Esophagus (tissue), 2 donors: ENCODE data around the gene DDX21. TPM values are rescaled to one million over a fixed set of nuclear protein-coding genes. Genes with fewer than 3 reads are reported as not detected.
A peak's percentile ranks its signal among the peaks of the same experiment; 100 is the strongest.

Source experiments
- H3K27ac ChIP-seq, 2 donors: one replicate each; pipeline ENCODE4 v1.5.1; 2013; ENCODE audit warnings: low read depth in 2 of 2, mild to moderate bottlenecking in 2 of 2, inconsistent platforms in 1 of 2, low read length in 1 of 2, moderate library complexity in 1 of 2
- H3K27me3 ChIP-seq, 2 donors: one replicate each; pipeline ENCODE4 v1.6.1; 2013; ENCODE audit warnings: low read length in 2 of 2, control low read depth in 1 of 2, mild to moderate bottlenecking in 1 of 2; ENCODE audit not compliant: insufficient read depth in 2 of 2, control insufficient read depth in 1 of 2
- H3K36me3 ChIP-seq, 2 donors: one replicate each; pipeline ENCODE4 v1.6.1; 2013; ENCODE audit warnings: low read length in 1 of 2; ENCODE audit not compliant: control insufficient read depth in 2 of 2, insufficient read depth in 2 of 2
- H3K4me1 ChIP-seq, 2 donors: one replicate each; pipeline ENCODE4 v1.6.1; 2013; ENCODE audit warnings: low read length in 1 of 2; ENCODE audit not compliant: control insufficient read depth in 2 of 2, insufficient read depth in 2 of 2
- H3K4me3 ChIP-seq, 2 donors: one replicate each; pipeline ENCODE4 v1.5.1; 2013; ENCODE audit warnings: low read length in 2 of 2, mild to moderate bottlenecking in 2 of 2, low read depth in 1 of 2, moderate library complexity in 1 of 2
- H3K9me3 ChIP-seq, 2 donors: one replicate each; pipeline ENCODE4 v1.6.1; 2013; ENCODE audit warnings: mild to moderate bottlenecking in 2 of 2, low read depth in 1 of 2, low read length in 1 of 2, moderate library complexity in 1 of 2; ENCODE audit not compliant: control insufficient read depth in 2 of 2, insufficient read depth in 1 of 2
- WGBS, 2 donors: extraction: QIAGEN DNeasy Blood & Tissue Kit; methylation state at CpG; one replicate each; pipeline ENCODE4 v1.1.7; 2013; 5-methylcytosine and 5-hydroxymethylcytosine counted together
- polyA plus RNA-seq, 2 donors: library from polyadenylated mRNA; stranded (reverse); fragments of 200-250 nt; gene quantifications; one replicate each; pipeline ENCODE4 v1.2.3, GENCODE V29; 2013
- donor health status: healthy with polysubstance abuse.
- donor health status: Bipolar disorder and iron deficiency.

DDX21 gene
- polyA plus RNA-seq, 2 donors, result 12.3 to 36.3 TPM

DNA sequence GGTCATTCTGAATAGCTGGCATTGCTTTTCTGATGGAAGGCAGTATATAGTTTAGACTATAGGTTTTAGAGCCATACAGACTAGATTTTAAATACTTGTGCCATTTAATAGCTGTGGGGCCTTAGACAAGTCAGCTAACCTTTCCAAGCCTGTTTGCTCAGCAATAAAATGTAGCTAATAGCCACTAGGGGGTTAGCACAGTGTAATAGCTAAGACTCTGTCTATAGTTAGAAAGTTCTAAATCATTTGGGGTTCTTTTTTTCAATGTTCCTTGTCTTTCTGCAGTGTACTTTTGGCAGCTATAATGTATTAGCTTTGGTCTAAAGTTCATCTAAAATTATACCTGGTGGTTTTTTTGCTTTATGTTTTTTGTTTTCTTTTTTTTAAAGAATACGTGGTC, 25.1 kb downstream of the DDX21 start:
- WGBS, 2 donors, result 95% methylated on average over 1 of the region's 1 CpG
- Histone ChIP-seq H3K4me3 (no peak overlapping the region), H3K9me3 (no peaks in the 10 kb centered on the region), H3K27me3 (no peaks in the 10 kb centered on the region), H3K4me1 (no peaks in the 10 kb centered on the region), H3K36me3 (peaks cover 8 to 9% of the 10 kb centered on the region in 2 donors), H3K27ac (no peak overlapping the region)

DNA sequence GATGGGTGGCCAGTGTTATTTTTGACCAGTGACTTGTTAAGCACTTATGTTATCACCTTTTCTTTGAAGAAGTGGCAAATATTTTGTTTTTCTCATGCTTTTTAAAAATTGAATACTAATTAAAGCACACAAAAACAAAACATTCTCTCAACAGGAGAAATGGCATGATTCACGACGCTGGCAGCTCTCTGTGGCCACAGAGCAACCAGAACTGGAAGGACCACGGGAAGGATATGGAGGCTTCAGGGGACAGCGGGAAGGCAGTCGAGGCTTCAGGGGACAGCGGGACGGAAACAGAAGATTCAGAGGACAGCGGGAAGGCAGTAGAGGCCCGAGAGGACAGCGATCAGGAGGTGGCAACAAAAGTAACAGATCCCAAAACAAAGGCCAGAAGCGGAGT, 26.4 kb downstream of the DDX21 start:
- no peaks in the 10 kb centered on the region for H3K9me3 ChIP-seq
- no peaks in the 10 kb centered on the region for H3K27me3 ChIP-seq
- H3K27ac ChIP-seq, result no peak overlapping the region
- no peaks in the 10 kb centered on the region for H3K4me1 ChIP-seq
- H3K4me3 ChIP-seq, result no peak overlapping the region
- peaks cover 7 to 8% of the 10 kb centered on the region in 2 donors for H3K36me3 ChIP-seq
- WGBS, 2 donors, result 93 to 96% methylated on average over 11 of the region's 11 CpGs

DNA sequence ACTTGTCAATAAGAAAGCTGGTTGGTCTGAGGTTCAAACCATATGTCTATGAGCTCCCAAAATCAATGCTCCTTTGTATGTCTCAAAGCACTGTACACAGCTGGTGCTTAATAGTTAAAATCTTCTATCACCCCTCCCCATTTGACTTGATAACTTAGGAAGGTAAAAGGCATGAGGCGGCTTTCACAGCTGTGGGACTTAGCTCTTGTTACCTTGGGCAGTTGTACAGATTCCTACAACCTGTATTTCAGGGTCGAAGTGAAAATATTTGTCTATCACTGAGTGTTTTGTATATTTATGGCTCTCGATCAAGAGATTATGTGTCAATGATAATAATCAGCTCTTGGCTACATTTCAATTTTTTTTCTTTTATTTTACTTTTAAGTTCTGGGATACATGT, 31.6 kb downstream of the DDX21 start:
- H3K4me3 ChIP-seq, result no peak overlapping the region
- WGBS, 2 donors, result 42 to 55% methylated on average over 3 of the region's 3 CpGs
- H3K27ac ChIP-seq, result no peak overlapping the region

GRCh38 chr10:68988530-68989316, 32.8 kb downstream of the DDX21 start, which contains the start of gene KIFBP:
TSS of gene KIFBP (plus strand) at chr10:68988803. CDS start at chr10:68988833, 30 bp downstream.
- Histone ChIP-seq H3K4me3 (peak within 1 kb of the TSS; percentile 94 to 96), H3K27me3 (no peaks in the 10 kb centered on the region), H3K36me3 (peaks cover 0 to 2% of the 10 kb centered on the region in 2 donors), H3K9me3 (no peaks in the 10 kb centered on the region), H3K4me1 (peaks cover 0 to 2% of the 10 kb centered on the region in 2 donors), H3K27ac (peak within 1 kb of the TSS; percentile 78 to 91)
- 0% methylated on average over 62 of the region's 62 CpGs for WGBS, 2 donors

More for the DNA sequence above, 31.6 kb downstream of the DDX21 start:
- Histone ChIP-seq H3K27me3 (no peaks in the 10 kb centered on the region), H3K9me3 (no peaks in the 10 kb centered on the region), H3K36me3 (peaks cover 0 to 4% of the 10 kb centered on the region in 2 donors), H3K4me1 (peaks cover 0 to 2% of the 10 kb centered on the region in 2 donors)

DNA sequence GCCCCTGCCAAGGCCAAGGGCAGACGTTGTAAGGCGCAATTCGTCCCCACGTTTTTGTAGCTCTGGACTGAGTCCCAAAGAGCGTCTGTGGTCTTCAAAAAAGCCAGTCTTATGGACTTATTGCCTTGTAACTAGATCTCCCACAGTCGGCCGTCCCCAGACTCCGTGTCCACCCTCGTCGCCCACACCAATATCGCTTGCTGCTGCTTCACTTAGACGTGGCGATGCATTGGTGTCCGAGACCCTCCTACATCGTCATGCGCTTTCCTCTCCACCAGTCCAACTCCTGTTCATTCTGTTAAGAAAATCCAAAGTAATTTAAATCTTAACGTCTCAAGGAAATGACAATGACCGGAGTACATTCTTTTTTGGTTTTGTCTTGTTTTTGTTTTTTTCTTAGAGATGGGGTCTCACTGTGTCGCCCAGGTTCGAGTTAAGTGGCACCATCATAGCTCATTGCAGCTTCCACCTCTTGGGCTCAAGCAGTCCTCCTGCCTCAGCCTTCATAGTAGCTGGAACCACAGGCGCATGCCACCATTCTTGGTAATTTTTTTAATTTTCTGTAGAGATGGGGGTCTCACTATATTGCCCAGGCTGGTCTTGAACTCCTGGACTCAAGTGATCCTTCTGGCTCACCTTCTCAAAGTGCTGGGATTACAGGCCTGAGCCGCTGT, 33.5 kb downstream of the DDX21 start:
- whole genome bisulfite sequencing, 2 donors, result 17 to 18% methylated on average over 22 of the region's 22 CpGs
- Histone ChIP-seq H3K36me3 (no peaks in the 10 kb centered on the region), H3K4me1 (peaks cover 0 to 2% of the 10 kb centered on the region in 2 donors), H3K9me3 (no peaks in the 10 kb centered on the region), H3K27ac (peak overlapping the region; percentile 78 to 91), H3K27me3 (no peaks in the 10 kb centered on the region), H3K4me3 (peak overlapping the region; percentile 94 to 96)

GRCh38 chr10:68992636-68993440, 36.9 kb downstream of the DDX21 start:
- WGBS, 2 donors, result 26 to 40% methylated on average over 2 of the region's 2 CpGs
- peaks cover 0 to 4% of the 10 kb centered on the region in 2 donors for H3K4me1 ChIP-seq
- peak overlapping the region in 1 of 2 donors; percentile 37 for H3K27ac ChIP-seq

DNA sequence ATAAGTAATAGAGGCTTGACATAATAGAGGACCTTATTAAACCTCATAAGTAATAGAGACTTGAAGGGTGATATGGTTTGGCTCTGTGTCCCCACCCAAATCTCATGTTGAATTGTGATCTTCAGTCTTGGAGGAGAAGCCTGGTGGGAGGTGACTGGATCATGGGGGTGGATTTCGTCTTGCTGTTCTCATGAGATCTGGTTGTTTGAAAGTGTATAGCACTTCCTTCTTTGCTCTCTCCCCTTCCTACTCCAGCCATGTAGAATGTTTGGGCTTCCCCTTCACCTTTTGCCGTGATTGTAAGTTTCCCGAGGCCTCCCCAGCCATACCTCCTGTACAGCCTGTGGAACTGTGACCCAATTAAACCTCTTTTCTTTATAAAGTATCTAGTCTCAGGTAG, 41.2 kb downstream of the DDX21 start:
- Histone ChIP-seq H3K27me3 (no peaks in the 10 kb centered on the region), H3K4me3 (no peak overlapping the region), H3K4me1 (peaks cover 0 to 2% of the 10 kb centered on the region in 2 donors), H3K36me3 (peaks cover 0 to 2% of the 10 kb centered on the region in 2 donors), H3K27ac (no peak overlapping the region), H3K9me3 (no peaks in the 10 kb centered on the region)
- 84 to 87% methylated on average over 3 of the region's 3 CpGs for WGBS, 2 donors

More at GRCh38 chr10:68992636-68993440, 36.9 kb downstream of the DDX21 start:
- Histone ChIP-seq H3K27me3 (no peaks in the 10 kb centered on the region), H3K4me3 (no peak overlapping the region), H3K36me3 (no peaks in the 10 kb centered on the region), H3K9me3 (no peaks in the 10 kb centered on the region)

- H3K27ac ChIP-seq, result no peak overlapping the region
- 10 to 32% methylated on average over 1 of the region's 1 CpG for WGBS, 2 donors
- no peak overlapping the region for H3K4me3 ChIP-seq
Measured at GRCh38 chr10:69004821-69005220, 48.9 kb downstream of the DDX21 start.

More at GRCh38 chr10:69004821-69005220, 48.9 kb downstream of the DDX21 start:
- H3K4me1 ChIP-seq, result no peaks in the 10 kb centered on the region
- H3K9me3 ChIP-seq, result no peaks in the 10 kb centered on the region
- no peaks in the 10 kb centered on the region for H3K27me3 ChIP-seq
- H3K36me3 ChIP-seq, result peaks cover 0 to 5% of the 10 kb centered on the region in 2 donors
